MM.1S (cell line): Measurements from ENCODE around the gene PXYLP1.

ENCODE experiments used
- DNase-seq: peaks from one replicate; pipeline ENCODE4 v3.0.0-alpha.2; 2015
- H2AFZ ChIP-seq: fragments of 300-600 bp; sonication (generic); 2 replicates; pipeline ENCODE4 v1.6.0; 2016; ENCODE audit warnings: antibody characterized with exemption, low read length
- H3F3A ChIP-seq: fragments of 300-600 bp; sonication (generic); 2 replicates; pipeline ENCODE4 v1.6.1; 2016; ENCODE audit warnings: mild to moderate bottlenecking, antibody characterized with exemption, low read length, moderate library complexity, mixed read lengths; ENCODE audit not compliant: insufficient read depth
- H3K27ac ChIP-seq: fragments of 300-600 bp; sonication (generic); 2 replicates; pipeline ENCODE4 v1.5.1; 2016; ENCODE audit warnings: mild to moderate bottlenecking, low read length
- H3K27me3 ChIP-seq: fragments of 300-600 bp; sonication (generic); replicated peaks from 2 replicates; pipeline ENCODE4 v1.6.0; 2016; ENCODE audit warnings: low read length; ENCODE audit not compliant: insufficient read depth
- H3K36me3 ChIP-seq: fragments of 300-600 bp; sonication (generic); replicated peaks from 2 replicates; pipeline ENCODE4 v1.6.1; 2016; ENCODE audit warnings: mild to moderate bottlenecking, low read length, mixed read lengths; ENCODE audit not compliant: insufficient read depth
- H3K4me1 ChIP-seq: fragments of 300-600 bp; sonication (generic); 2 replicates; pipeline ENCODE4 v1.6.1; 2016; ENCODE audit warnings: low read length, mixed read lengths
- H3K4me2 ChIP-seq: fragments of 300-600 bp; sonication (generic); 2 replicates; pipeline ENCODE4 v1.6.0; 2016; ENCODE audit warnings: low read depth, low read length
- H3K4me3 ChIP-seq: fragments of 300-600 bp; sonication (generic); 2 replicates; pipeline ENCODE4 v1.5.1; 2016; ENCODE audit warnings: low read length, mixed read lengths
- H3K79me2 ChIP-seq: fragments of 300-600 bp; sonication (generic); 2 replicates; pipeline ENCODE4 v1.6.1; 2016; ENCODE audit warnings: mixed run types, low read length, mixed read lengths
- H3K9ac ChIP-seq: fragments of 300-600 bp; sonication (generic); 2 replicates; pipeline ENCODE4 v1.6.1; 2016; ENCODE audit warnings: low read length, mixed read lengths
- H3K9me2 ChIP-seq: fragments of 300-600 bp; sonication (generic); replicated peaks from 2 replicates; pipeline ENCODE4 v1.6.1; 2016; ENCODE audit warnings: mild to moderate bottlenecking, low read length, mixed read lengths; ENCODE audit not compliant: insufficient read depth
- H3K9me3 ChIP-seq: fragments of 300-600 bp; sonication (generic); replicated peaks from 2 replicates; pipeline ENCODE4 v1.6.1; 2016; ENCODE audit warnings: mild to moderate bottlenecking, low read length, mixed read lengths; ENCODE audit not compliant: insufficient read depth
- H4K20me1 ChIP-seq: fragments of 300-600 bp; sonication (generic); 2 replicates; pipeline ENCODE4 v1.6.1; 2016; ENCODE audit warnings: mild to moderate bottlenecking, low read length, moderate library complexity, mixed read lengths; ENCODE audit not compliant: insufficient read depth
- CTCF ChIP-seq: fragments of 300-600 bp; sonication (generic); IDR thresholded peaks from 2 replicates; pipeline ENCODE4 v1.5.1; 2016; ENCODE audit warnings: antibody characterized with exemption, low read length, mixed read lengths
- EZH2 ChIP-seq: fragments of 300-600 bp; sonication (generic); optimal IDR thresholded peaks from 2 replicates; pipeline ENCODE3; 2017; ENCODE audit warnings: low read depth, mild to moderate bottlenecking, antibody characterized with exemption, low read length, mixed read lengths
- EZH2phosphoT487 ChIP-seq: fragments of 300-600 bp; sonication (generic); IDR thresholded peaks from 2 replicates; pipeline ENCODE4 v1.6.1; 2018; ENCODE audit warnings: antibody characterized with exemption, low read length

Gene PXYLP1

GRCh38 chr3:141240286-141240685 lies 8.7 kb downstream of the PXYLP1 start:
- H3K27ac ChIP-seq: no peak overlapping the region
- H3K36me3 ChIP-seq: no peaks in the 10 kb centered on the region
- no peak overlapping the region for H3K4me2 ChIP-seq
- no peak for TF ChIP-seq CTCF
- TF ChIP-seq EZH2phosphoT487: no peak
- TF ChIP-seq EZH2: no peak
- H3K9me3 ChIP-seq: no peaks in the 10 kb centered on the region
- no peaks in the 10 kb centered on the region for H3K9me2 ChIP-seq
- H2AFZ ChIP-seq: no peak overlapping the region
- H3K9ac ChIP-seq: no peak overlapping the region
- DNase-seq: no peak
- H3K79me2 ChIP-seq: no peaks in the 10 kb centered on the region
- no peak overlapping the region for H3K4me3 ChIP-seq
- no peaks in the 10 kb centered on the region for H4K20me1 ChIP-seq
- H3F3A ChIP-seq: no peaks in the 10 kb centered on the region
- H3K4me1 ChIP-seq: no peaks in the 10 kb centered on the region
- H3K27me3 ChIP-seq: no peaks in the 10 kb centered on the region

GRCh38 chr3:141240687-141241615 lies 9.3 kb downstream of the PXYLP1 start:
- no peak for DNase-seq

GRCh38 chr3:141241616-141242376 lies 10.2 kb downstream of the PXYLP1 start:
- Histone ChIP-seq H4K20me1 (no peaks in the 10 kb centered on the region), H3K4me2 (no peak overlapping the region), H3K9ac (no peak overlapping the region), H3K9me2 (no peaks in the 10 kb centered on the region), H3K27me3 (no peaks in the 10 kb centered on the region), H2AFZ (no peak overlapping the region), H3K36me3 (no peaks in the 10 kb centered on the region), H3F3A (no peaks in the 10 kb centered on the region), H3K27ac (no peak overlapping the region), H3K9me3 (no peaks in the 10 kb centered on the region), H3K4me3 (no peak overlapping the region), H3K4me1 (no peaks in the 10 kb centered on the region), H3K79me2 (no peaks in the 10 kb centered on the region)
- TF ChIP-seq CTCF (no peak), EZH2 (no peak), EZH2phosphoT487 (no peak)
- no peak for DNase-seq

More at GRCh38 chr3:141240687-141241615, 9.3 kb downstream of the PXYLP1 start:
- Histone ChIP-seq H3K4me1 (no peaks in the 10 kb centered on the region), H3K9ac (no peak overlapping the region), H4K20me1 (no peaks in the 10 kb centered on the region), H3F3A (no peaks in the 10 kb centered on the region), H3K4me3 (no peak overlapping the region), H3K36me3 (no peaks in the 10 kb centered on the region), H2AFZ (no peak overlapping the region), H3K27me3 (no peaks in the 10 kb centered on the region), H3K9me3 (no peaks in the 10 kb centered on the region), H3K79me2 (no peaks in the 10 kb centered on the region), H3K27ac (no peak overlapping the region), H3K4me2 (no peak overlapping the region), H3K9me2 (no peaks in the 10 kb centered on the region)
- TF ChIP-seq EZH2phosphoT487 (no peak), EZH2 (no peak), CTCF (no peak)
